Liver (tissue), 3 donors: Measurements from ENCODE around the gene NBAS.

Experiments used
- GABPA ChIP-seq, 2 donors: IDR thresholded peaks in 1 of 2; conservative IDR thresholded peaks in 1 of 2; 2 replicates each; pipeline ENCODE4 v1.6.1; 2016; ENCODE audit warnings: antibody characterized with exemption in 2 of 2, mild to moderate bottlenecking in 1 of 2, moderate library complexity in 1 of 2
- SP1 ChIP-seq: IDR thresholded peaks from 2 replicates; pipeline ENCODE4 v1.6.1; 2018; ENCODE audit warnings: antibody characterized with exemption, mild to moderate bottlenecking
- YY1 ChIP-seq: IDR thresholded peaks from 2 replicates; pipeline ENCODE4 v1.6.1; 2016; ENCODE audit warnings: antibody characterized with exemption, mild to moderate bottlenecking
- TF ChIP-seq, protein P1 (sequence below): IDR thresholded peaks from 2 replicates; pipeline ENCODE4 v1.6.1; 2016; ENCODE audit warnings: antibody characterized with exemption
- TF ChIP-seq, protein P2 (sequence below): IDR thresholded peaks from 2 replicates; pipeline ENCODE4 v1.6.1; 2016; ENCODE audit warnings: antibody characterized with exemption
- TF ChIP-seq, protein P3 (sequence below): fragments of 150-350 bp; IDR thresholded peaks from 2 replicates; pipeline ENCODE4 v1.5.1; 2017; ENCODE audit warnings: improper control_type of control experiment, low read depth, low read length; ENCODE audit not compliant: missing input control
- donor health status: healthy.
- donor health status: healthy.

DNA sequence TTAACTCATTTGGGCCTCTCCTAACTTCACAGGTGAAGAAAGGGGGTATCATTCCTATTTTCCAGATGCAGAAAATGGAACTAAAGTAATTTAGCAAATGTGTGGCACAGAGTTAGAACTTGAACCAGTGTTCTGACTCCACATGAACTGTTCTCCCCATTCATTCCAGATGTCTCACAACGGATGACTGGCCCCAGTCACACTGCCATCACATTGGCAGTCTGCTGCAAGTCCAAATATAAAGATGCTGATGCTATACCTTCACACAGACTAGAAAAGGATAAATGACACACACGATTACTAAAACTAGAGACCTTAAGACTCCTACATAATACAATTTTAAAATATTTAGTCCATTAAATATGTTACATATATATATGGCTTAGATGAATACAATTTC is 195.7 kb downstream of the NBAS start:
- TF ChIP-seq, protein P1, sequence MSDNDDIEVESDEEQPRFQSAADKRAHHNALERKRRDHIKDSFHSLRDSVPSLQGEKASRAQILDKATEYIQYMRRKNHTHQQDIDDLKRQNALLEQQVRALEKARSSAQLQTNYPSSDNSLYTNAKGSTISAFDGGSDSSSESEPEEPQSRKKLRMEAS, result no peak
- TF ChIP-seq, protein P2, sequence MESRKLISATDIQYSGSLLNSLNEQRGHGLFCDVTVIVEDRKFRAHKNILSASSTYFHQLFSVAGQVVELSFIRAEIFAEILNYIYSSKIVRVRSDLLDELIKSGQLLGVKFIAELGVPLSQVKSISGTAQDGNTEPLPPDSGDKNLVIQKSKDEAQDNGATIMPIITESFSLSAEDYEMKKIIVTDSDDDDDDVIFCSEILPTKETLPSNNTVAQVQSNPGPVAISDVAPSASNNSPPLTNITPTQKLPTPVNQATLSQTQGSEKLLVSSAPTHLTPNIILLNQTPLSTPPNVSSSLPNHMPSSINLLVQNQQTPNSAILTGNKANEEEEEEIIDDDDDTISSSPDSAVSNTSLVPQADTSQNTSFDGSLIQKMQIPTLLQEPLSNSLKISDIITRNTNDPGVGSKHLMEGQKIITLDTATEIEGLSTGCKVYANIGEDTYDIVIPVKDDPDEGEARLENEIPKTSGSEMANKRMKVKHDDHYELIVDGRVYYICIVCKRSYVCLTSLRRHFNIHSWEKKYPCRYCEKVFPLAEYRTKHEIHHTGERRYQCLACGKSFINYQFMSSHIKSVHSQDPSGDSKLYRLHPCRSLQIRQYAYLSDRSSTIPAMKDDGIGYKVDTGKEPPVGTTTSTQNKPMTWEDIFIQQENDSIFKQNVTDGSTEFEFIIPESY, result no peak
- TF ChIP-seq YY1 (no peak), SP1 (no peak), GABPA (IDR thresholded peaks at IDR 0.05 in 1 of 2, conservative IDR thresholded peaks at IDR 0.05 in 1 of 2) (no peak)
- TF ChIP-seq, protein P3, sequence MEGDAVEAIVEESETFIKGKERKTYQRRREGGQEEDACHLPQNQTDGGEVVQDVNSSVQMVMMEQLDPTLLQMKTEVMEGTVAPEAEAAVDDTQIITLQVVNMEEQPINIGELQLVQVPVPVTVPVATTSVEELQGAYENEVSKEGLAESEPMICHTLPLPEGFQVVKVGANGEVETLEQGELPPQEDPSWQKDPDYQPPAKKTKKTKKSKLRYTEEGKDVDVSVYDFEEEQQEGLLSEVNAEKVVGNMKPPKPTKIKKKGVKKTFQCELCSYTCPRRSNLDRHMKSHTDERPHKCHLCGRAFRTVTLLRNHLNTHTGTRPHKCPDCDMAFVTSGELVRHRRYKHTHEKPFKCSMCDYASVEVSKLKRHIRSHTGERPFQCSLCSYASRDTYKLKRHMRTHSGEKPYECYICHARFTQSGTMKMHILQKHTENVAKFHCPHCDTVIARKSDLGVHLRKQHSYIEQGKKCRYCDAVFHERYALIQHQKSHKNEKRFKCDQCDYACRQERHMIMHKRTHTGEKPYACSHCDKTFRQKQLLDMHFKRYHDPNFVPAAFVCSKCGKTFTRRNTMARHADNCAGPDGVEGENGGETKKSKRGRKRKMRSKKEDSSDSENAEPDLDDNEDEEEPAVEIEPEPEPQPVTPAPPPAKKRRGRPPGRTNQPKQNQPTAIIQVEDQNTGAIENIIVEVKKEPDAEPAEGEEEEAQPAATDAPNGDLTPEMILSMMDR, result no peak
